Left lung (tissue), 10 donors: ENCODE results near the gene ENAM. TPM values are rescaled to one million over a fixed set of nuclear protein-coding genes. Genes with fewer than 3 reads are reported as not detected.

ENCODE experiments used
- ATAC-seq: fragments of 200-7000 bp; cut with Tn5 transposase; one replicate; pipeline ENCODE4 v1.9.1; 2020; ENCODE audit warnings: moderate library complexity
- DNase-seq, 4 donors: peaks; one replicate each; pipeline ENCODE4 v3.0.0-alpha.2; 2013 to 2020
- H3K27ac ChIP-seq, 2 donors: fragments of 200-600 bp; sonication (generic) in 1 of 2; one replicate each; pipeline versions ENCODE4 v1.5.0 to v1.8.0; 2020 to 2021
- H3K27me3 ChIP-seq, 2 donors: fragments of 200-600 bp; sonication (generic) in 1 of 2; one replicate each; pipeline versions ENCODE4 v1.5.0 to v1.8.0; 2020 to 2021
- H3K36me3 ChIP-seq, 2 donors: fragments of 200-600 bp; sonication (generic) in 1 of 2; one replicate each; pipeline versions ENCODE4 v1.5.0 to v1.8.0; 2020 to 2021
- H3K4me1 ChIP-seq, 2 donors: fragments of 200-600 bp; one replicate each; pipeline ENCODE4 v1.8.0; 2021
- H3K4me3 ChIP-seq, 2 donors: fragments of 200-600 bp; sonication (generic) in 1 of 2; one replicate each; pipeline versions ENCODE4 v1.5.0 to v1.8.0; 2020 to 2021; ENCODE audit warnings: mild to moderate bottlenecking in 1 of 2
- H3K9me3 ChIP-seq, 2 donors: fragments of 200-600 bp; sonication (generic) in 1 of 2; one replicate each; pipeline versions ENCODE4 v1.5.0 to v1.8.0; 2020 to 2021
- intact Hi-C, 2 donors: fragments of 100-400 bp; cut with DNase I; formaldehyde crosslinking; loops; one replicate each; pipeline versions ENCODE4 v1.11.2 to v1.14.2; 2022
- polyA plus RNA-seq, 6 donors: library from polyadenylated mRNA; unstranded; fragments of 120-200 nt; gene quantifications; one replicate each; pipeline ENCODE4 v1.2.1, GENCODE V29; 2013; ENCODE audit not compliant: insufficient read length in 6 of 6
- total RNA-seq, 2 donors: library from RNA; stranded (reverse); fragmentation: NEBNext Ultra II Directional; extraction: Animal tissue kit (Norgen Biotek cat#: 25700); gene quantifications; one replicate each; pipeline ENCODE4 v1.2.1, GENCODE V29; 2021
- TF ChIP-seq, protein P1 (sequence below), 2 donors: fragments of 200-600 bp; sonication (generic) in 1 of 2; IDR thresholded peaks; one replicate each; pipeline versions ENCODE4 v1.5.0 to v1.8.0; 2021; ENCODE audit warnings: antibody characterized with exemption in 2 of 2
- donor health status: DM: no; HTN: yes; CAD: no.
- donor health status: DM: no; HTN: no; CAD: no.

The ENAM gene
- total and polyA plus RNA-seq, 8 donors, result 0.14 to 0.84 (median 0.42) TPM

DNA sequence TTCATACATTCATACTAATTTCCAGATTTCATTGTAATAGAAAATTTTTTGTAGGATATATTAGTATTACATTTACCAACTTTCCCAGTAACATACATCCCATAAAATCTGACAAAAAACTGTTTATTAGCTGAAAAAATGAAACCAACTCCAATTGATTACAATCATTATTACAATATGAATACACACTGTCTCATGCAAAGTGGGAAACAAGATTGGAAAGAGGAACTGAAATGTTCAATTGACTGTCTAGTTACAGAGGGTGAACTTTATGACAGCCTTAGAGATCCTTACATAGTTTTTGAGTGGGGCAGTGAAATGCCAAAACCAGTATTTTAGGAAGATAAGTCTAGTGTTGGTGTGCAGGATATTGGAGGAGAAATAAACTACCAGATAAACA, 38.8 kb upstream of the ENAM start:
- TF ChIP-seq, protein P1, sequence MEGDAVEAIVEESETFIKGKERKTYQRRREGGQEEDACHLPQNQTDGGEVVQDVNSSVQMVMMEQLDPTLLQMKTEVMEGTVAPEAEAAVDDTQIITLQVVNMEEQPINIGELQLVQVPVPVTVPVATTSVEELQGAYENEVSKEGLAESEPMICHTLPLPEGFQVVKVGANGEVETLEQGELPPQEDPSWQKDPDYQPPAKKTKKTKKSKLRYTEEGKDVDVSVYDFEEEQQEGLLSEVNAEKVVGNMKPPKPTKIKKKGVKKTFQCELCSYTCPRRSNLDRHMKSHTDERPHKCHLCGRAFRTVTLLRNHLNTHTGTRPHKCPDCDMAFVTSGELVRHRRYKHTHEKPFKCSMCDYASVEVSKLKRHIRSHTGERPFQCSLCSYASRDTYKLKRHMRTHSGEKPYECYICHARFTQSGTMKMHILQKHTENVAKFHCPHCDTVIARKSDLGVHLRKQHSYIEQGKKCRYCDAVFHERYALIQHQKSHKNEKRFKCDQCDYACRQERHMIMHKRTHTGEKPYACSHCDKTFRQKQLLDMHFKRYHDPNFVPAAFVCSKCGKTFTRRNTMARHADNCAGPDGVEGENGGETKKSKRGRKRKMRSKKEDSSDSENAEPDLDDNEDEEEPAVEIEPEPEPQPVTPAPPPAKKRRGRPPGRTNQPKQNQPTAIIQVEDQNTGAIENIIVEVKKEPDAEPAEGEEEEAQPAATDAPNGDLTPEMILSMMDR (IDR thresholded peaks at IDR 0.05), result no peak
- Histone ChIP-seq H3K4me1 (no peaks in the 10 kb centered on the region), H3K27ac (no peak overlapping the region), H3K9me3 (no peaks in the 10 kb centered on the region), H3K36me3 (no peaks in the 10 kb centered on the region), H3K4me3 (no peak overlapping the region), H3K27me3 (no peaks in the 10 kb centered on the region)
- no peak for ATAC-seq
- intact Hi-C loops, result no loop called here
- no peak for DNase-seq

DNA sequence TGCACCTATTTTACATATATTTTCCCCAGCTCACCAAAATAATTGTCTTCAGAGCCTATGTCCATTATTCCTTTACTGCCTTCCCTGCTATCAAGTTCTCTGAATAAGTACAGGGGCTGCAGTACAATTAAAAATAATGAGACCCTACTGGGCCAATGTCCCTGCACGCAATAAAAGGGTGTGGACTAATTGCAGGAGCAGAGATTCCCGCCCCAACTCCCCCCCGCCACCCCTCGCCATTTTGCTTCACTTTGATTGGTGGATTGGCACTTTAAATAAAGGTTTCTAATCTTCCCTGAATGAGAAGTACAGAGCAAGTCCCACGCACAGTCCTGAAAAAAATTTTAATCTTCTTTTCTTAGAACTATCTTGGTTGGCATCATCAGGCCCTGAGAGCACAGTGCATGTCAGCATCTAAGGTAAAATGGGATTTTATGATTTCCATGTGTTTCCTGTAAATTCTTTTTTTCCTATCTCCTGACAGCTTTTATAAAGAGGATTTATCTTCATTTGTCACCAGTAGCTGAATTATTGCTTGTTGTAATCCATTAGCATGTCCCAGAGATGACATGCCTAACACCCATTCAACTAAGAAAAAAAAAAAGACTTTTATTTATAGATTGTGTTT, 36.5 kb upstream of the ENAM start, which contains the start of gene AMBN:
AMBN (plus strand) TSS at position 302 of the 628 bp plus-strand sequence; CDS start at position 405, 103 bp downstream.
- Histone ChIP-seq H3K27ac (no peak within 1 kb of the TSS), H3K4me3 (no peak within 1 kb of the TSS), H3K36me3 (no peaks in the 10 kb centered on the region), H3K27me3 (peaks cover 0 to 4% of the 10 kb centered on the region in 2 donors), H3K4me1 (no peaks in the 10 kb centered on the region), H3K9me3 (no peaks in the 10 kb centered on the region)
- DNase-seq, result no peak
- TF ChIP-seq, protein P1 (IDR thresholded peaks at IDR 0.05), result no peak
- ATAC-seq, result no peak
- intact Hi-C loops, result no loop called here

DNA sequence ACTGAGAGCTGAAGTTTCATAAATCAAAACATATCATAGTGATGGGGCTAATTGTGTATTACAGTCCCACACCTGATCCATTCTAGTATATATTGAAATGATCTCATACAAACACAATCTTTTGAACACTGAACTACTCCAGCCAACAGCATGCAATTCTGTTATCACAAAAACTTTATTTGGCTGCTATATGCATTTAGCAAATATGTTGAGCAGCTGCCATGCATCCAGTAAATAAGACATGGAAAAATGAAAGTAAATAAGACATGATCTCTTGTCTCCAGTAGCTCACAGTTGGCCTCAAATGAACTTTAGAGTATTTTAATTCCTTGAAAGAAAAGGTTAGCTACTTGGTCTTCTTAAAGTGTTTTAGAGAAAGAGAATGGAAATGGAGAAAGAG, 34.3 kb upstream of the ENAM start:
- intact Hi-C loops, result no loop called here
- H3K9me3 ChIP-seq, result no peaks in the 10 kb centered on the region
- peaks cover 0 to 4% of the 10 kb centered on the region in 2 donors for H3K27me3 ChIP-seq
- ATAC-seq (no peak), DNase-seq (peak in 1 of 4 donors; percentile 20)
- TF ChIP-seq, protein P1 (IDR thresholded peaks at IDR 0.05), result no peak
- H3K4me1 ChIP-seq, result no peaks in the 10 kb centered on the region
- no peaks in the 10 kb centered on the region for H3K36me3 ChIP-seq
- no peak overlapping the region for H3K27ac ChIP-seq
- no peak overlapping the region for H3K4me3 ChIP-seq

DNA sequence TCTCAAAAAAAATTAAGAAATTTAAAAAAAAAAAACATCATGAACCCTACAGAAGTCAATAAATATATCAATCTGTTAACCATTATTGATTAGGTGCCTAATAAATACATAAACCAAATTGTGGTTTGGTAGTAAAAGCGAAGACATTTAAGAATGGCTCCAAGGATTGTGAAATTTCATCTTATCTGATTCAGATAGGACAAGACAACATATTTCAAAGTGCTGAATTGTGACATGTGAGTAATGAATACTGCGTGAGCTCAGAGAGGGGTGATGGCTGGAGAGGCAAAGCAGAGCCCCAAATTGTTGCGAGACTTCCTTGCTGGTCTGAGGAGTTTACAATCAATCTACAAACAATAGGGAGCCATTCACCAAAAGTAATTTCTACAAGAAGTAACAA, 28.2 kb upstream of the ENAM start:
- Histone ChIP-seq H3K27ac (no peak overlapping the region), H3K4me3 (no peak overlapping the region), H3K4me1 (no peaks in the 10 kb centered on the region), H3K27me3 (peaks cover 0 to 4% of the 10 kb centered on the region in 2 donors), H3K9me3 (no peaks in the 10 kb centered on the region), H3K36me3 (no peaks in the 10 kb centered on the region)
- TF ChIP-seq, protein P1 (IDR thresholded peaks at IDR 0.05), result no peak
- no peak for ATAC-seq
- intact Hi-C loops, result no loop called here
- DNase-seq, result no peak

- Histone ChIP-seq H3K36me3 (no peaks in the 10 kb centered on the region), H3K4me3 (no peak overlapping the region), H3K27ac (no peak overlapping the region), H3K9me3 (no peaks in the 10 kb centered on the region), H3K27me3 (peaks cover 0 to 4% of the 10 kb centered on the region in 2 donors), H3K4me1 (no peaks in the 10 kb centered on the region)
- ATAC-seq, result no peak
- TF ChIP-seq, protein P1 (IDR thresholded peaks at IDR 0.05), result no peak
- no peak for DNase-seq
- intact Hi-C loops, result no loop called here
Observed at GRCh38 chr4:70600977-70601376, 27.6 kb upstream of the ENAM start.
